NCI-H1694 treated with DMSO at 0.1 percent for 48 hours (cell line): ENCODE measurements around the gene GPR152.
"Not testable (repeated sequence)": the region's sequence is repeated elsewhere in the genome, so short reads cannot be mapped to it uniquely, and the experiment has no call there.

Experiments used
- DNase-seq: peaks from one replicate; lab custom pipeline; 2025; lab: John Stamatoyannopoulos, UW

GPR152 gene

GRCh38 chr11:67409261-67409666 is 43.3 kb downstream of the GPR152 start:
- no peak for DNase-seq

GRCh38 chr11:67408437-67409200 is 43.9 kb downstream of the GPR152 start:
- no peak for DNase-seq

- DNase-seq, result no peak
These were observed 44.8 kb downstream of the GPR152 start for GRCh38 chr11:67407688-67408163.

GRCh38 chr11:67406969-67407687 is 45.4 kb downstream of the GPR152 start:
- no peak for DNase-seq

GRCh38 chr11:67406420-67406968 is 46.0 kb downstream of the GPR152 start:
- DNase-seq, result no peak

- no peak for DNase-seq
These were observed 46.7 kb downstream of the GPR152 start for GRCh38 chr11:67405688-67406339.

- DNase-seq, result no peak
These were observed 47.3 kb downstream of the GPR152 start for GRCh38 chr11:67405196-67405567.

GRCh38 chr11:67404515-67405195 is 47.9 kb downstream of the GPR152 start:
- DNase-seq, result no peak

GRCh38 chr11:67403085-67403484 is 49.4 kb downstream of the GPR152 start:
- DNase-seq, result not testable (repeated sequence)

GRCh38 chr11:67402192-67402839 is 50.2 kb downstream of the GPR152 start:
- DNase-seq, result not testable (repeated sequence)

- DNase-seq, result peak; percentile 78
These were observed 50.9 kb downstream of the GPR152 start, which contains the start of gene PPP1CA for GRCh38 chr11:67401495-67402191. Gene PPP1CA (minus strand): TSS chr11:67401858. CDS start chr11:67401782, 76 bp downstream.
